ENCODE results near the gene OVCH1.

OVCH1 gene

DNA sequence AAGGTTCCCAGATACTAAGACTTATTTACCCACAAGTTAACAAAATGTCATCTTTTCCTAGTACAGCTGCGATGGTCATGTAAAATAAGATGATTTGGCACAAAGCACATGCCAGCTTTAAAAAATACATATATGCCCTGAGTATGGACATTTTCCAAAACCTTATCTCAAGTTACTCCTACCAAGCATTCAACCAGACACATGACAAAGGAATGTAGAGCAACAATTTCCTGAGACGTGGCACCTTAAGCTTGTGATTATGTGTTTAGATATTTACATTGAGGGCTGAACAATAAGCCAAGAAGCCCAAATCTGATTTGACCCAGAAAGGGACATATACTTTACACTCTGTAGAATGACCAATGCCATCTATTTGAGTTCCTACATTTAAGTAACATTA is 24.5 kb upstream of the OVCH1 start:
- Histone ChIP-seq H3K4me3 (ENCODE audit: low read length) (no peak overlapping the region), H3K36me3 (ENCODE audit: insufficient read depth, low read length) (no peaks in the 10 kb centered on the region), H3K9me3 (ENCODE audit: low read length) (no peaks in the 10 kb centered on the region), H3K27me3 (ENCODE audit: insufficient read depth, low read length) (no peaks in the 10 kb centered on the region), H3K4me1 (ENCODE audit: insufficient read depth, low read length) (no peaks in the 10 kb centered on the region), H2AFZ (ENCODE audit: low read depth, low read length) (no peak overlapping the region)

DNA sequence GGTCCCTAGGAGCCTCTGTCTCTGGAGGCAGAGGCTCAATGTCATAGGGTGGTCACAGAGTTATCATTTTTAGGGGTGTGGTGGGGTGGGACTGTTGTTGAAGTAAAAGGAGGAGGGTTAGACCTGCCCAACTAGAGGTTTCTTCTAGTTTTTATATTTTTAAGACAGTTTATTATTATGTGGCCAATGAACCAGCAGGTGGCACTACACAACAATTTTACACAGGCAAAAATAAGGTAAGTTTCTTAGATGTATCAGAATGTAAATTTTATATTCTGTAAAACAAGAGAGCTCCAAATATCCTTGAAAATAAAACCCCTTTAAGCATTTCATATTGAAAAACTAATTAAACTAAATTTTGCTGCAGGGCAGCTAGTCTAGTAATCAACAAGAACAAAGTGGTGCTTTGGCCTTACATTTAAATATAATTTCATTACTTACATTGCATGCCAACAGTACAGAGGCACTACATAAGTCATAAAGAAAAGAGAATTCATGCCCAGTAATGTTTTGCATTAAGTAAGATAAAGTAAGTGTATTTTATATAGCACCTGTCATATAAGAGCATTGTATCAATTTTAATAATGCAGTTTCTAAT is 22.2 kb upstream of the OVCH1 start:
- Histone ChIP-seq H3K9me3 (ENCODE audit: low read length) (no peaks in the 10 kb centered on the region), H3K4me1 (ENCODE audit: insufficient read depth, low read length) (peaks cover 7% of the 10 kb centered on the region), H3K27me3 (ENCODE audit: insufficient read depth, low read length) (no peaks in the 10 kb centered on the region), H3K36me3 (ENCODE audit: insufficient read depth, low read length) (no peaks in the 10 kb centered on the region), H3K4me3 (ENCODE audit: low read length) (no peak overlapping the region), H2AFZ (ENCODE audit: low read depth, low read length) (no peak overlapping the region)

- Histone ChIP-seq H3K4me1 (ENCODE audit: insufficient read depth, low read length) (peaks cover 7% of the 10 kb centered on the region), H3K4me3 (ENCODE audit: low read length) (no peak overlapping the region), H3K36me3 (ENCODE audit: insufficient read depth, low read length) (no peaks in the 10 kb centered on the region), H3K27me3 (ENCODE audit: insufficient read depth, low read length) (no peaks in the 10 kb centered on the region), H2AFZ (ENCODE audit: low read depth, low read length) (no peak overlapping the region), H3K9me3 (ENCODE audit: low read length) (no peaks in the 10 kb centered on the region)
Measured at GRCh38 chr12:29518407-29518806, 20.9 kb upstream of the OVCH1 start.

DNA sequence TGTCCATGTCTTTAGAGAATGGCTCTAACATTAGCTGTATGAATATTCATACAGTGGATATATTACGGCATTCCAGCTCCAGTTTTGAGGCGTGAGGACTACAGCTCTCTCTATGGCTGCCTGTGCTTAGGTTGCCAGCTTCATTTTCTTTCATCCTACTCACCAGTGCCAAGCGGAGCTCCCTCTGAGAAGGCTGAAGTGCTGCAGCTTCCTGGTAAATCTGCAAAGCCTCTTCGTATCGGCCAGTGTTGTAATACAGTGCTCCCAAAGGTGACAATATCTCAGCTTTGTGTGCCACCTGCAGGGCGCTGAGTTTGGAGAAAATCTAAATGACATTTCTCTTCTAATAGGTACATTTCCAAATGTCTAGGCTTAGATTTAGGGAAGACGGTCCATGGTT is 19.8 kb upstream of the OVCH1 start:
- Histone ChIP-seq H2AFZ (ENCODE audit: low read depth, low read length) (no peak overlapping the region), H3K27me3 (ENCODE audit: insufficient read depth, low read length) (no peaks in the 10 kb centered on the region), H3K4me1 (ENCODE audit: insufficient read depth, low read length) (peaks cover 7% of the 10 kb centered on the region), H3K4me3 (ENCODE audit: low read length) (no peak overlapping the region), H3K9me3 (ENCODE audit: low read length) (no peaks in the 10 kb centered on the region), H3K36me3 (ENCODE audit: insufficient read depth, low read length) (no peaks in the 10 kb centered on the region)

DNA sequence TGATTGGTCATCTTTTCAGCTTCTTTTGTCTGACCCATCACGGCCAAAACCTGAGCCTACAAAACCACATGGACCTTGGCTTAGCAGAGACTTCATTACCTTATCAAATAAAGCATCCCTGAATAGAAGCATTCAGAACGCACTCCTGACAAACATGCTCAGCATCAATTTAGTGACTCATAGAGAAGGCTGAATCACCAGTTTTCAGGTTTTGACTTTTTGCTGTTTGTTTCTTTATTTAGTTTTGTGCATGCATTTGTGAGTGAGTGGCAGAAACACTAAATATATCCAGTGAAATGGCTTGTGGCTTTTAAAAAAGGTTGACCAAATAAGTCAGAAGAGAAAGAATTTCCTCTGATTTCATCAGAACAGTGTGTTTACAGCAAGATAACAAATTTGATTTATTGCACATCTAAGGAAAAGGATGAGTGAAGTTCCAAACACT is 19.0 kb upstream of the OVCH1 start:
- H3K4me1 ChIP-seq (ENCODE audit: insufficient read depth, low read length): peaks cover 7% of the 10 kb centered on the region
- no peak overlapping the region for H3K4me3 ChIP-seq (ENCODE audit: low read length)
- no peaks in the 10 kb centered on the region for H3K27me3 ChIP-seq (ENCODE audit: insufficient read depth, low read length)
- H3K36me3 ChIP-seq (ENCODE audit: insufficient read depth, low read length): no peaks in the 10 kb centered on the region
- no peaks in the 10 kb centered on the region for H3K9me3 ChIP-seq (ENCODE audit: low read length)
- H2AFZ ChIP-seq (ENCODE audit: low read depth, low read length): peak overlapping the region; percentile 10

- no peak overlapping the region for H3K4me3 ChIP-seq (ENCODE audit: low read length)
- H3K36me3 ChIP-seq (ENCODE audit: insufficient read depth, low read length): no peaks in the 10 kb centered on the region
- H3K4me1 ChIP-seq (ENCODE audit: insufficient read depth, low read length): no peaks in the 10 kb centered on the region
- H3K9me3 ChIP-seq (ENCODE audit: low read length): no peaks in the 10 kb centered on the region
- H2AFZ ChIP-seq (ENCODE audit: low read depth, low read length): no peak overlapping the region
- no peaks in the 10 kb centered on the region for H3K27me3 ChIP-seq (ENCODE audit: insufficient read depth, low read length)
Measured at GRCh38 chr12:29510591-29511185, 13.2 kb upstream of the OVCH1 start.

- H3K4me1 ChIP-seq (ENCODE audit: insufficient read depth, low read length): no peaks in the 10 kb centered on the region
- no peak overlapping the region for H2AFZ ChIP-seq (ENCODE audit: low read depth, low read length)
- H3K9me3 ChIP-seq (ENCODE audit: low read length): no peaks in the 10 kb centered on the region
- no peaks in the 10 kb centered on the region for H3K36me3 ChIP-seq (ENCODE audit: insufficient read depth, low read length)
- H3K27me3 ChIP-seq (ENCODE audit: insufficient read depth, low read length): no peaks in the 10 kb centered on the region
- no peak overlapping the region for H3K4me3 ChIP-seq (ENCODE audit: low read length)
Measured at GRCh38 chr12:29509503-29509902, 12.0 kb upstream of the OVCH1 start.

DNA sequence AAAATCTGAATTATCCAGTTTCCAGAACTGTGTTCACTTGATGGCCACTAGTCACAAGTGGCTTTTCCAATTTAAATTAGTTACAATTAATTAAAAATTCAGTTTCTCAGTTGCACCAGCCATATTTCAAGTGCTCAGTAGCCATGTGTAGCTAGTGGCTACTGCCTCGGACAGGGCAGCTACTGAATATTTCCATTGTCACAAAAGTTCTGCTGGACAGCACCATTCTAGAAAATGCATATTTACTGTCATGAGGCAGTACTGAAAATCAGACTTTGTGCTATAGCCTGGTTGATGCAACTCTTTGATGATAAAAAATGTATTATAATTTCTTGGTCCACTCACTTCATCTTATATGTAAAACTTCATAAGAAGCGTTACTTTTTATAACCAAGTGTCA is 11.5 kb upstream of the OVCH1 start:
- H3K27me3 ChIP-seq (ENCODE audit: insufficient read depth, low read length): no peaks in the 10 kb centered on the region
- H3K4me3 ChIP-seq (ENCODE audit: low read length): no peak overlapping the region
- H3K9me3 ChIP-seq (ENCODE audit: low read length): no peaks in the 10 kb centered on the region
- no peaks in the 10 kb centered on the region for H3K36me3 ChIP-seq (ENCODE audit: insufficient read depth, low read length)
- no peak overlapping the region for H2AFZ ChIP-seq (ENCODE audit: low read depth, low read length)
- H3K4me1 ChIP-seq (ENCODE audit: insufficient read depth, low read length): no peaks in the 10 kb centered on the region

- no peak overlapping the region for H3K4me3 ChIP-seq (ENCODE audit: low read length)
- H3K9me3 ChIP-seq (ENCODE audit: low read length): no peaks in the 10 kb centered on the region
- no peaks in the 10 kb centered on the region for H3K4me1 ChIP-seq (ENCODE audit: insufficient read depth, low read length)
- no peaks in the 10 kb centered on the region for H3K27me3 ChIP-seq (ENCODE audit: insufficient read depth, low read length)
- no peaks in the 10 kb centered on the region for H3K36me3 ChIP-seq (ENCODE audit: insufficient read depth, low read length)
- H2AFZ ChIP-seq (ENCODE audit: low read depth, low read length): no peak overlapping the region
Measured at GRCh38 chr12:29505122-29505521, 7.6 kb upstream of the OVCH1 start.

- no peak overlapping the region for H2AFZ ChIP-seq (ENCODE audit: low read depth, low read length)
- H3K4me3 ChIP-seq (ENCODE audit: low read length): no peak overlapping the region
- no peaks in the 10 kb centered on the region for H3K9me3 ChIP-seq (ENCODE audit: low read length)
- no peaks in the 10 kb centered on the region for H3K4me1 ChIP-seq (ENCODE audit: insufficient read depth, low read length)
- no peaks in the 10 kb centered on the region for H3K27me3 ChIP-seq (ENCODE audit: insufficient read depth, low read length)
- no peaks in the 10 kb centered on the region for H3K36me3 ChIP-seq (ENCODE audit: insufficient read depth, low read length)
Measured at GRCh38 chr12:29503283-29503682, 5.8 kb upstream of the OVCH1 start.

GRCh38 chr12:29499235-29499634 is 1.7 kb upstream of the OVCH1 start:
- no peaks in the 10 kb centered on the region for H3K9me3 ChIP-seq (ENCODE audit: low read length)
- no peaks in the 10 kb centered on the region for H3K36me3 ChIP-seq (ENCODE audit: insufficient read depth, low read length)
- H2AFZ ChIP-seq (ENCODE audit: low read depth, low read length): no peak overlapping the region
- no peaks in the 10 kb centered on the region for H3K27me3 ChIP-seq (ENCODE audit: insufficient read depth, low read length)
- no peak overlapping the region for H3K4me3 ChIP-seq (ENCODE audit: low read length)
- no peaks in the 10 kb centered on the region for H3K4me1 ChIP-seq (ENCODE audit: insufficient read depth, low read length)

DNA sequence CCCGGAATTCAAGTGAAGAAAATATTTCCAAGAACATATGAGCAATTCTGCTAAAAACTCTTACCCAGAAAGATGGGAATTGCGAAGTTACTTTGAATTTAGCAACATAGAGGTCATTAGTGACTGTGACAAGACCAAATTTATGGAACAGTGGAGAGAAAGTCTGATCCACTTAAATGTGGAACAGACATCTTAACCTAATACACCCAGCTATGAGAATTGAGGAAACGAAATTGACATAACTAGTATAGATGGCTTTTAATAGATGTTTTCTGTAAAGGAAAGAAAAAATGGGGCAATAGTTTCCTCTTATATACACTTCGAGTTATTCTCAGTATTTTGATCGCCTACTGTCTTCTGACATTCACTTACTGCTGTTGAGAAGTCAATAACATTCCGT is 4.6 kb downstream of the OVCH1 start:
- no peaks in the 10 kb centered on the region for H3K36me3 ChIP-seq (ENCODE audit: insufficient read depth, low read length)
- no peaks in the 10 kb centered on the region for H3K4me1 ChIP-seq (ENCODE audit: insufficient read depth, low read length)
- no peaks in the 10 kb centered on the region for H3K27me3 ChIP-seq (ENCODE audit: insufficient read depth, low read length)
- no peak overlapping the region for H2AFZ ChIP-seq (ENCODE audit: low read depth, low read length)
- H3K9me3 ChIP-seq (ENCODE audit: low read length): no peaks in the 10 kb centered on the region
- H3K4me3 ChIP-seq (ENCODE audit: low read length): no peak overlapping the region

DNA sequence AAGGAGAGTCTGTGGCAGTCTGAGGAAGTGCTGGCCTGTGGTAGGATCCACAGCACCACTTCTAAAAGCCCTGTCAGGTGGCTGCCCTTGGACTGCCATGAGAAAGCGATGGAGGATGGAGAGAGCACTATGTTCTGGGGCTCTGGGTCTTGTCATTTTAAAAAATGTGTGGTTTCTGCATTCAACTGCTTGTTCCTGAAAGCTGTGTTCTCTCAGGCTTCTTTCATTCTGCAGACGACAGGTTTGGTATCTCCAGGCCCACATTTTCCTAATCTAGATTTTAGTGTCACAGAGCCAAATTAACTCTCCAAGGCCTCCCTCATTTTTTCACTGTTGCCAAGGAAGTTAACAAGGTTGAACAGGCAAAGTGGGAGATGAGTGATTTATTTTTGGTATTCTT is 10.5 kb downstream of the OVCH1 start:
- Histone ChIP-seq H3K4me3 (ENCODE audit: low read length) (no peak overlapping the region), H2AFZ (ENCODE audit: low read depth, low read length) (no peak overlapping the region), H3K27me3 (ENCODE audit: insufficient read depth, low read length) (no peaks in the 10 kb centered on the region), H3K36me3 (ENCODE audit: insufficient read depth, low read length) (no peaks in the 10 kb centered on the region), H3K4me1 (ENCODE audit: insufficient read depth, low read length) (no peaks in the 10 kb centered on the region), H3K9me3 (ENCODE audit: low read length) (no peaks in the 10 kb centered on the region)

DNA sequence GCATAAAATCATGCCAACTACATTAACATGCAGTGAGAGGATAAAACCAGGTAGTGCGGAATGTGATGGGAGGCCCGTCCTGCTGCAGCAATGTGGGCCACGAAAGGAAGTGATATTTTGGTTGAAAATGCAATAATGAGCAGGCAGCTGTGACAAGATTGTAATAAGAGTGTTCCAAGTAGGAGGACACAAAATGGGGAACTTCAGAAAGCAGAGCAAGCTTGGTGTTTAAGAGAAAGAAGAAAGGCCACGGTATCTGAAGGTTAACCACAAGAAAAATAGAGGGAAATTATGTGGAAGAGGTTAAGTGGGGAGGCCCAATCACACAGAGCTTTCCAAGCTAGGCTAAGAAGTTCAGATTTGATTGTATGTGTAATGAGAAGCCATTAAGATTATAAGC is 34.3 kb downstream of the OVCH1 start:
- H3K27me3 ChIP-seq (ENCODE audit: insufficient read depth, low read length): no peaks in the 10 kb centered on the region
- no peak overlapping the region for H3K4me3 ChIP-seq (ENCODE audit: low read length)
- H3K36me3 ChIP-seq (ENCODE audit: insufficient read depth, low read length): no peaks in the 10 kb centered on the region
- H3K4me1 ChIP-seq (ENCODE audit: insufficient read depth, low read length): no peaks in the 10 kb centered on the region
- no peaks in the 10 kb centered on the region for H3K9me3 ChIP-seq (ENCODE audit: low read length)
- H2AFZ ChIP-seq (ENCODE audit: low read depth, low read length): no peak overlapping the region

All from neuron (in vitro differentiated cells).